Globus pallidus (tissue), 1 donor: ENCODE data around the gene TEX35.
"Not testable (repeated sequence)": the region's sequence is repeated elsewhere in the genome, so short reads cannot be mapped to it uniquely, and the experiment has no call there.

Experiments used
- DNase-seq: peaks from one replicate; pipeline ENCODE4 v3.0.0-alpha.2; 2015; ENCODE audit warnings: low spot score

Gene TEX35

GRCh38 chr1:178541829-178542553 is 29.1 kb downstream of the TEX35 start:
- DNase-seq: peak; percentile 25

GRCh38 chr1:178542554-178543289 is 29.8 kb downstream of the TEX35 start:
- DNase-seq: peak; percentile 62

- DNase-seq: no peak
Measured at GRCh38 chr1:178543290-178543607, 30.3 kb downstream of the TEX35 start.

GRCh38 chr1:178544531-178544930 is 31.6 kb downstream of the TEX35 start:
- DNase-seq: no peak

- no peak for DNase-seq
Measured at GRCh38 chr1:178548108-178548507, 35.2 kb downstream of the TEX35 start.

- no peak for DNase-seq
Measured at GRCh38 chr1:178551307-178551706, 38.4 kb downstream of the TEX35 start.

GRCh38 chr1:178551940-178552339 is 39.0 kb downstream of the TEX35 start:
- no peak for DNase-seq

- no peak for DNase-seq
Measured at GRCh38 chr1:178552856-178553255, 39.9 kb downstream of the TEX35 start.

- not testable (repeated sequence) for DNase-seq
Measured at GRCh38 chr1:178554351-178554750, 41.4 kb downstream of the TEX35 start.

GRCh38 chr1:178555613-178556012 is 42.7 kb downstream of the TEX35 start:
- DNase-seq: not testable (repeated sequence)

GRCh38 chr1:178558816-178559215 is 45.9 kb downstream of the TEX35 start:
- not testable (repeated sequence) for DNase-seq

- DNase-seq: no peak
Measured at GRCh38 chr1:178560871-178561376, 48.0 kb downstream of the TEX35 start.

- no peak for DNase-seq
Measured at GRCh38 chr1:178563099-178563820, 50.4 kb downstream of the TEX35 start.

GRCh38 chr1:178564086-178564782 is 51.3 kb downstream of the TEX35 start:
- DNase-seq: no peak

GRCh38 chr1:178564783-178565180 is 51.9 kb downstream of the TEX35 start:
- DNase-seq: no peak

- DNase-seq: no peak
Measured at GRCh38 chr1:178565586-178565985, 52.7 kb downstream of the TEX35 start.

- no peak for DNase-seq
Measured at GRCh38 chr1:178566187-178566586, 53.3 kb downstream of the TEX35 start.

- DNase-seq: no peak
Measured at GRCh38 chr1:178571807-178572206, 58.9 kb downstream of the TEX35 start.
